WTC11 (cell line): ENCODE results near the gene SLC2A9. TPM values are rescaled to one million over a fixed set of nuclear protein-coding genes. Genes with fewer than 3 reads are reported as not detected.

Experiments used
- ATAC-seq: fragments of 200-7000 bp; cut with Tn5 transposase; 2 replicates; pipeline ENCODE4 v1.10.0; 2021; ENCODE audit warnings: mild to moderate bottlenecking, moderate library complexity
- CTCF ChIA-PET: fragments of 300-600 bp; sonication (Branson Sonifier 250); formaldehyde crosslinking; loops from one replicate; lab custom pipeline; 2021; ENCODE audit warnings: antibody characterized with exemption; lab: Charles Lee
- POLR2A ChIA-PET: fragments of 350-600 bp; sonication (Branson Sonifier 250); formaldehyde crosslinking; loops from one replicate; lab custom pipeline; 2021; ENCODE audit warnings: antibody characterized with exemption; lab: Charles Lee
- DNase-seq: peaks from one replicate; pipeline ENCODE4 v3.0.0; 2021; ENCODE audit warnings: low spot score
- H3K27ac Mint-ChIP-seq: 2 replicates; pipeline ENCODE4 v1.8.0; 2021; ENCODE audit warnings: mixed read lengths
- H3K27me3 Mint-ChIP-seq: 2 replicates; pipeline ENCODE4 v1.8.0; 2021; ENCODE audit warnings: low read depth, mild to moderate bottlenecking, moderate library complexity, mixed read lengths
- H3K36me3 Mint-ChIP-seq: 2 replicates; pipeline ENCODE4 v1.8.0; 2021; ENCODE audit warnings: mixed read lengths
- H3K4me1 Mint-ChIP-seq: 2 replicates; pipeline ENCODE4 v1.8.0; 2022; ENCODE audit warnings: mixed read lengths
- H3K4me3 Mint-ChIP-seq: 2 replicates; pipeline ENCODE4 v1.8.0; 2021; ENCODE audit warnings: mild to moderate bottlenecking, moderate library complexity, mixed read lengths
- H3K9me3 Mint-ChIP-seq: 2 replicates; pipeline ENCODE4 v1.8.0; 2021; ENCODE audit warnings: mixed read lengths
- ARID4B ChIP-seq: sonication (generic); formaldehyde crosslinking; IDR thresholded peaks from 2 replicates; pipeline ENCODE4 v1.8.0; 2023; ENCODE audit warnings: missing genetic modification reagents, mild to moderate bottlenecking, borderline replicate concordance
- E2F1 ChIP-seq: sonication (generic); formaldehyde crosslinking; IDR thresholded peaks from 2 replicates; pipeline ENCODE4 v1.8.0; 2022; ENCODE audit warnings: mild to moderate bottlenecking, missing genetic modification reagents
- NR2C2 ChIP-seq: sonication (generic); formaldehyde crosslinking; IDR thresholded peaks from 2 replicates; pipeline ENCODE4 v1.8.0; 2022; ENCODE audit warnings: mild to moderate bottlenecking, missing genetic modification reagents
- OVOL2 ChIP-seq: fragments of 250-450 bp; sonication (Bioruptor Pico); IDR thresholded peaks from 2 replicates; pipeline ENCODE4 v1.9.0; 2021; ENCODE audit warnings: mild to moderate bottlenecking, borderline replicate concordance
- ZNF138 ChIP-seq: sonication (generic); formaldehyde crosslinking; conservative IDR thresholded peaks from 2 replicates; pipeline ENCODE4 v1.8.1; 2022; ENCODE audit warnings: mild to moderate bottlenecking, moderate library complexity, missing genetic modification reagents
- ZNF317 ChIP-seq: sonication (generic); formaldehyde crosslinking; IDR thresholded peaks from 2 replicates; pipeline ENCODE4 v1.8.1; 2023; ENCODE audit warnings: low read depth, mild to moderate bottlenecking, moderate library complexity, missing genetic modification reagents, borderline replicate concordance
- ZNF423 ChIP-seq: fragments of 250-450 bp; sonication (Bioruptor Pico); IDR thresholded peaks from 2 replicates; pipeline ENCODE4 v2.1.2; 2022; ENCODE audit warnings: mild to moderate bottlenecking, moderate library complexity
- ZNF425 ChIP-seq: fragments of 250-450 bp; sonication (Bioruptor Pico); conservative IDR thresholded peaks from 2 replicates; pipeline ENCODE4 v1.9.0; 2021; ENCODE audit warnings: mild to moderate bottlenecking
- total RNA-seq: library from RNA; stranded (reverse); gene quantifications from 3 replicates; pipeline ENCODE4 v1.2.3, GENCODE V29; 2021
- TF ChIP-seq, protein P1 (sequence below): sonication (generic); formaldehyde crosslinking; conservative IDR thresholded peaks from 2 replicates; pipeline ENCODE4 v1.8.1; 2022; ENCODE audit warnings: mild to moderate bottlenecking, missing genetic modification reagents
- TF ChIP-seq, protein P2 (sequence below): fragments of 250-450 bp; sonication (Bioruptor Pico); IDR thresholded peaks from 2 replicates; pipeline ENCODE4 v1.9.0; 2021; ENCODE audit warnings: moderate library complexity, mild to moderate bottlenecking, inconsistent platforms, borderline replicate concordance

Gene SLC2A9
- total RNA-seq, 1 experiment from 2014 or later: not detected

- H3K4me3 Mint-ChIP-seq: no peak overlapping the region
- H3K27ac Mint-ChIP-seq: no peak overlapping the region
- CTCF ChIA-PET: no interaction called here
Observed at GRCh38 chr4:10046471-10046870, 25.2 kb upstream of the SLC2A9 start.

More at GRCh38 chr4:10046471-10046870, 25.2 kb upstream of the SLC2A9 start:
- TF ChIP-seq, protein P1, sequence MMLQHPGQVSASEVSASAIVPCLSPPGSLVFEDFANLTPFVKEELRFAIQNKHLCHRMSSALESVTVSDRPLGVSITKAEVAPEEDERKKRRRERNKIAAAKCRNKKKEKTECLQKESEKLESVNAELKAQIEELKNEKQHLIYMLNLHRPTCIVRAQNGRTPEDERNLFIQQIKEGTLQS (CRISPR knock-in tag): no peak
- no peak for TF ChIP-seq OVOL2 (CRISPR knock-in tag)
- no peak for TF ChIP-seq ARID4B (CRISPR knock-in tag)
- TF ChIP-seq ZNF138 (CRISPR knock-in tag): no peak
- TF ChIP-seq ZNF317: no peak
- TF ChIP-seq, protein P2, sequence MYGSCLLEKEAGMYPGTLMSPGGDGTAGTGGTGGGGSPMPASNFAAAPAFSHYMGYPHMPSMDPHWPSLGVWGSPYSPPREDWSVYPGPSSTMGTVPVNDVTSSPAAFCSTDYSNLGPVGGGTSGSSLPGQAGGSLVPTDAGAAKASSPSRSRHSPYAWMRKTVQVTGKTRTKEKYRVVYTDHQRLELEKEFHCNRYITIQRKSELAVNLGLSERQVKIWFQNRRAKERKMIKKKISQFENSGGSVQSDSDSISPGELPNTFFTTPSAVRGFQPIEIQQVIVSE (CRISPR knock-in tag): no peak
- no peak for TF ChIP-seq ZNF425 (CRISPR knock-in tag)
- no peak for TF ChIP-seq E2F1
- TF ChIP-seq NR2C2 (CRISPR knock-in tag): no peak
- no peak for TF ChIP-seq ZNF423 (CRISPR knock-in tag)
- TF ChIP-seq, all 79 proteins: peak for 0
- peaks cover 24% of the 10 kb centered on the region for H3K9me3 Mint-ChIP-seq
- no peaks in the 10 kb centered on the region; the same call in none of the 2 replicates for H3K27me3 Mint-ChIP-seq
- DNase-seq (no peak), ATAC-seq (no peak)
- peaks cover 21% of the 10 kb centered on the region for H3K4me1 Mint-ChIP-seq
- H3K36me3 Mint-ChIP-seq: peaks cover 7% of the 10 kb centered on the region; the same call in 1 of the 2 replicates
- POLR2A ChIA-PET: no interaction called here
